HCT116 (cell line): ENCODE measurements around the gene APOA5. TPM values are rescaled to one million over a fixed set of nuclear protein-coding genes. Genes with fewer than 3 reads are reported as not detected.

Source experiments
- ATAC-seq: fragments of 200-7000 bp; cut with Tn5 transposase; 2 replicates; pipeline ENCODE4 v1.9.1; 2020; ENCODE audit warnings: mild to moderate bottlenecking, moderate library complexity
- BruUV-seq: library from RNA; stranded (reverse); fragments of 400-500 nt; replicated peaks from 2 replicates; lab custom pipeline; 2021; lab: Mats Ljungman, UMichigan
- CTCF ChIA-PET: fragments of 300-600 bp; sonication (Branson Sonifier 250); formaldehyde crosslinking; loops from one replicate; lab custom pipeline; 2021; ENCODE audit warnings: antibody characterized with exemption; lab: Charles Lee
- POLR2A ChIA-PET: fragments of 300-600, 350-600 bp; sonication (Branson Sonifier 250); formaldehyde crosslinking; loops from one replicate; lab custom pipeline; 2021; ENCODE audit warnings: antibody characterized with exemption; lab: Charles Lee
- RAD21 ChIA-PET, 2 experiments: fragments of 300-600 bp; sonication (Branson Sonifier 250); formaldehyde crosslinking; loops; one replicate each; lab custom pipeline; 2023; ENCODE audit warnings: low total read pairs in 2 of 2; ENCODE audit not compliant: uncharacterized antibody in 2 of 2, unreplicated experiment in 2 of 2, low non-redundant PET in 1 of 2; lab: Charles Lee
- DNase-seq: peaks from one replicate; pipeline ENCODE4 v3.0.0-alpha.2; 2010; ENCODE audit warnings: low read depth, low spot score
- H2AFZ ChIP-seq: fragments of 200-600 bp; shearing (Covaris generic), sonication (generic); 2 replicates; pipeline ENCODE4 v1.6.1; 2017; ENCODE audit warnings: low read depth, mixed run types, mixed read lengths, antibody characterized with exemption, low read length; ENCODE audit not compliant: poor library complexity, severe bottlenecking
- H3K27ac ChIP-seq: 2 replicates; pipeline ENCODE4 v1.5.1; 2012; ENCODE audit warnings: low read depth, low read length
- H3K27me3 ChIP-seq: fragments of 200-600 bp; sonication (generic); 2 replicates; pipeline ENCODE4 v1.6.1; 2016; ENCODE audit warnings: mixed run types, low read length, mixed read lengths; ENCODE audit not compliant: insufficient read depth
- H3K36me3 ChIP-seq, 2 experiments: fragments of 200-500 bp in 1 of 2; fragments of 200-600 bp in 1 of 2; sonication (Bioruptor generic) in 1 of 2; sonication (generic) in 1 of 2; 2 replicates each; pipeline versions ENCODE4 v1.5.1 to v1.6.1; 2014 to 2016; ENCODE audit warnings: low read length in 2 of 2, inconsistent platforms in 1 of 2, mixed read lengths in 1 of 2, mixed run types in 1 of 2; ENCODE audit not compliant: insufficient read depth in 2 of 2, control insufficient read depth in 1 of 2
- H3K4me1 ChIP-seq, 2 experiments: fragments of 200-600 bp in 1 of 2; sonication (generic) in 1 of 2; 2 replicates each; pipeline versions ENCODE4 v1.5.1 to v1.6.1; 2012 to 2017; ENCODE audit warnings: low read length in 2 of 2, inconsistent platforms in 1 of 2, mild to moderate bottlenecking in 1 of 2, mixed read lengths in 1 of 2, mixed run types in 1 of 2, moderate library complexity in 1 of 2; ENCODE audit not compliant: insufficient read depth in 2 of 2, control insufficient read depth in 1 of 2
- H3K4me2 ChIP-seq: fragments of 200-600 bp; sonication (generic); 2 replicates; pipeline ENCODE4 v1.6.1; 2017; ENCODE audit warnings: mixed run types, low read length, mixed read lengths
- H3K4me3 ChIP-seq, 2 experiments: fragments of 200-600 bp in 1 of 2; sonication (generic) in 1 of 2; replicated peaks in 1 of 2; 2 replicates each; pipeline ENCODE4 v1.5.1; 2011 to 2016; ENCODE audit warnings: low read length in 2 of 2, control low read depth in 1 of 2, low read depth in 1 of 2, mild to moderate bottlenecking in 1 of 2, mixed read lengths in 1 of 2, mixed run types in 1 of 2
- H3K79me2 ChIP-seq: fragments of 200-600 bp; sonication (generic); 2 replicates; pipeline ENCODE4 v1.6.1; 2017; ENCODE audit warnings: mild to moderate bottlenecking, mixed run types, low read length, moderate library complexity, mixed read lengths; ENCODE audit not compliant: insufficient read depth
- H3K9ac ChIP-seq: fragments of 200-600 bp; sonication (generic); 2 replicates; pipeline ENCODE4 v1.6.1; 2016; ENCODE audit warnings: low read length, mixed read lengths
- H3K9me2 ChIP-seq: fragments of 200-600 bp; sonication (generic), shearing (Covaris generic); 2 replicates; pipeline ENCODE4 v1.6.1; 2017; ENCODE audit warnings: mixed run types, mild to moderate bottlenecking, moderate library complexity; ENCODE audit not compliant: insufficient read depth
- H3K9me3 ChIP-seq, 2 experiments: fragments of 200-500 bp in 1 of 2; fragments of 200-600 bp in 1 of 2; sonication (Bioruptor generic) in 1 of 2; sonication (generic) in 1 of 2; 2 replicates each; pipeline ENCODE4 v1.6.1; 2014 to 2017; ENCODE audit warnings: low read length in 2 of 2, mixed read lengths in 2 of 2, inconsistent platforms in 1 of 2, low read depth in 1 of 2, mild to moderate bottlenecking in 1 of 2, mixed run types in 1 of 2, moderate library complexity in 1 of 2; ENCODE audit not compliant: control insufficient read depth in 1 of 2, insufficient read depth in 1 of 2
- H4K20me1 ChIP-seq: fragments of 200-600 bp; sonication (generic), shearing (Covaris generic); 2 replicates; pipeline ENCODE4 v1.6.1; 2017; ENCODE audit warnings: mixed run types, mild to moderate bottlenecking, moderate library complexity; ENCODE audit not compliant: insufficient read depth
- CBX3 ChIP-seq: IDR thresholded peaks from 2 replicates; pipeline ENCODE4 v1.6.1; 2012; ENCODE audit warnings: low read depth
- CTCF ChIP-seq, 3 experiments: fragments of 200-600 bp in 1 of 3; sonication (generic) in 1 of 3; IDR thresholded peaks in 2 of 3; conservative IDR thresholded peaks in 1 of 3; 2 replicates each; pipeline ENCODE4 v1.5.1; 2012 to 2017; ENCODE audit warnings: low read depth in 2 of 3, low read length in 2 of 3, antibody characterized with exemption in 1 of 3, borderline replicate concordance in 1 of 3, control low read depth in 1 of 3, mild to moderate bottlenecking in 1 of 3, mixed read lengths in 1 of 3, mixed run types in 1 of 3, moderate library complexity in 1 of 3; ENCODE audit not compliant: insufficient read depth in 1 of 3
- EZH2phosphoT487 ChIP-seq: fragments of 200-600 bp; IDR thresholded peaks from 2 replicates; pipeline ENCODE4 v1.6.1; 2018; ENCODE audit warnings: antibody characterized with exemption, borderline replicate concordance
- FOSL1 ChIP-seq: IDR thresholded peaks from 2 replicates; pipeline ENCODE4 v1.6.1; 2012; ENCODE audit warnings: low read depth
- JUND ChIP-seq: IDR thresholded peaks from 2 replicates; pipeline ENCODE4 v1.6.1; 2012
- RAD21 ChIP-seq: IDR thresholded peaks from 2 replicates; pipeline ENCODE4 v1.6.1; 2012; ENCODE audit warnings: low read depth, mild to moderate bottlenecking
- SIN3A ChIP-seq: IDR thresholded peaks from 2 replicates; pipeline ENCODE4 v1.6.1; 2012; ENCODE audit warnings: low read depth
- SP1 ChIP-seq: IDR thresholded peaks from 2 replicates; pipeline ENCODE4 v1.6.1; 2012; ENCODE audit warnings: low read depth
- SRF ChIP-seq: IDR thresholded peaks from 2 replicates; pipeline ENCODE4 v1.6.1; 2012; ENCODE audit warnings: low read depth
- TCF7L2 ChIP-seq: IDR thresholded peaks from 2 replicates; pipeline ENCODE4 v1.7.0; 2011; ENCODE audit warnings: borderline replicate concordance, inconsistent platforms; ENCODE audit not compliant: insufficient read depth, insufficient read length; ENCODE audit errors: extremely low read depth
- YY1 ChIP-seq: IDR thresholded peaks from 2 replicates; pipeline ENCODE4 v1.6.1; 2011; ENCODE audit warnings: low read length, low read depth, moderate library complexity, mild to moderate bottlenecking; ENCODE audit not compliant: insufficient replicate concordance; ENCODE audit errors: extremely low read depth
- intact Hi-C: fragments of 100-400 bp; cut with micrococcal nuclease; formaldehyde crosslinking; loops from 2 replicates; pipeline ENCODE4 v1.10.0; 2022
- total RNA-seq: library from RNA; stranded (reverse); gene quantifications from one replicate; pipeline ENCODE4 v1.2.1, GENCODE V29; 2021; ENCODE audit not compliant: unreplicated experiment

The APOA5 gene
- total RNA-seq, 1 experiment from 2014 or later = 0.12 TPM

DNA sequence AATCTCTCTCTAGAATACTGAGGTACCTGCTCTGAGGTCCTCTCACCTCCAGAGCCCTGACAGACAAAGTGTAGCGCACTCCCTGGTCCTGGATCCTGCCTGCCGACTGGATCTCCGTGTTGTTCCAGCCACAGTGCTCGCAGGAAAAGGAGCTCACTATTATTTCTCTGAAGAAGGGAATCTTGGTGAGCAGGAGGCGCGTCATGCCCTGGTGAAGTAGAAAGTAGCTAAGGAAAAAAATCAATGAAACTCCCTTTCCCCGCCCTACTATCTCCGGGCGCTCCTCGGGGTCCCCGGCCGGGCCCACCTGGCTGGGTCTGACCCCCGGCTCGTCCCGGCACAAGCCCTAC is 4.3 kb downstream of the APOA5 start:
- H3K9ac ChIP-seq = peak overlapping the region; percentile 94
- H3K9me3 ChIP-seq = no peaks in the 10 kb centered on the region
- H3K4me3 ChIP-seq = peak overlapping the region; percentile 93 to 94
- no peaks in the 10 kb centered on the region for H4K20me1 ChIP-seq
- intact Hi-C loops = loop anchor here (1.0 kb wide), 1 partner anchor 319 kb away; no protein-coding TSS in a partner anchor
- H3K4me2 ChIP-seq = peak overlapping the region; percentile 94
- ChIA-PET POLR2A (interaction anchor here (1.3 kb wide), 1 partner anchor 18 kb away, joined by 3 read pairs; no protein-coding TSS in a partner anchor), RAD21 (interaction anchor here in 1 of 2 experiments (0.6 kb wide), 1 partner anchor 12 kb away, joined by 4 read pairs; no protein-coding TSS in a partner anchor), CTCF (interaction anchor here (0.6 to 1.8 kb wide), 7 partner anchors 10 to 318 kb away, joined by 3 to 9 read pairs (median 3); no protein-coding TSS in a partner anchor)
- ATAC-seq (no peak), DNase-seq (no peak)
- peaks cover 35 to 38% of the 10 kb centered on the region in 2 experiments; a peak in 3 of 4 replicates for H3K36me3 ChIP-seq
- H3K79me2 ChIP-seq = peaks cover 19% of the 10 kb centered on the region
- peaks cover 12 to 23% of the 10 kb centered on the region in 2 experiments for H3K4me1 ChIP-seq
- no peak overlapping the region for H2AFZ ChIP-seq
- peak overlapping the region; percentile 43; the same call in 1 of the 2 replicates for H3K27ac ChIP-seq
- TF ChIP-seq CBX3 = no peak
- TF ChIP-seq RAD21 = no peak
- TF ChIP-seq SIN3A = no peak
- no peak for TF ChIP-seq EZH2phosphoT487
- TF ChIP-seq FOSL1 = no peak
- TF ChIP-seq JUND = no peak
- no peak for TF ChIP-seq YY1
- no peak for TF ChIP-seq SP1
- TF ChIP-seq SRF = no peak
- TF ChIP-seq CTCF (IDR thresholded peaks at IDR 0.05 in 2 of 3, conservative IDR thresholded peaks at IDR 0.05 in 1 of 3; ENCODE audit: borderline replicate concordance in 1 of 3, insufficient read depth in 1 of 3, low read depth in 2 of 3, low read length in 2 of 3) = no peak
- no peak for TF ChIP-seq TCF7L2
- H3K27me3 ChIP-seq = no peaks in the 10 kb centered on the region
- no TSS peak for BruUV-seq
- no peaks in the 10 kb centered on the region for H3K9me2 ChIP-seq
